MM.1S (cell line): ENCODE data around the gene NPPA.

Experiments
- DNase-seq: peaks from one replicate; pipeline ENCODE4 v3.0.0-alpha.2; 2015
- H2AFZ ChIP-seq: fragments of 300-600 bp; sonication (generic); 2 replicates; pipeline ENCODE4 v1.6.0; 2016; ENCODE audit warnings: antibody characterized with exemption, low read length
- H3F3A ChIP-seq: fragments of 300-600 bp; sonication (generic); 2 replicates; pipeline ENCODE4 v1.6.1; 2016; ENCODE audit warnings: mild to moderate bottlenecking, antibody characterized with exemption, low read length, moderate library complexity, mixed read lengths; ENCODE audit not compliant: insufficient read depth
- H3K27ac ChIP-seq: fragments of 300-600 bp; sonication (generic); 2 replicates; pipeline ENCODE4 v1.5.1; 2016; ENCODE audit warnings: mild to moderate bottlenecking, low read length
- H3K27me3 ChIP-seq: fragments of 300-600 bp; sonication (generic); replicated peaks from 2 replicates; pipeline ENCODE4 v1.6.0; 2016; ENCODE audit warnings: low read length; ENCODE audit not compliant: insufficient read depth
- H3K36me3 ChIP-seq: fragments of 300-600 bp; sonication (generic); replicated peaks from 2 replicates; pipeline ENCODE4 v1.6.1; 2016; ENCODE audit warnings: mild to moderate bottlenecking, low read length, mixed read lengths; ENCODE audit not compliant: insufficient read depth
- H3K4me1 ChIP-seq: fragments of 300-600 bp; sonication (generic); 2 replicates; pipeline ENCODE4 v1.6.1; 2016; ENCODE audit warnings: low read length, mixed read lengths
- H3K4me2 ChIP-seq: fragments of 300-600 bp; sonication (generic); 2 replicates; pipeline ENCODE4 v1.6.0; 2016; ENCODE audit warnings: low read depth, low read length
- H3K4me3 ChIP-seq: fragments of 300-600 bp; sonication (generic); 2 replicates; pipeline ENCODE4 v1.5.1; 2016; ENCODE audit warnings: low read length, mixed read lengths
- H3K79me2 ChIP-seq: fragments of 300-600 bp; sonication (generic); 2 replicates; pipeline ENCODE4 v1.6.1; 2016; ENCODE audit warnings: mixed run types, low read length, mixed read lengths
- H3K9ac ChIP-seq: fragments of 300-600 bp; sonication (generic); 2 replicates; pipeline ENCODE4 v1.6.1; 2016; ENCODE audit warnings: low read length, mixed read lengths
- H3K9me2 ChIP-seq: fragments of 300-600 bp; sonication (generic); replicated peaks from 2 replicates; pipeline ENCODE4 v1.6.1; 2016; ENCODE audit warnings: mild to moderate bottlenecking, low read length, mixed read lengths; ENCODE audit not compliant: insufficient read depth
- H3K9me3 ChIP-seq: fragments of 300-600 bp; sonication (generic); replicated peaks from 2 replicates; pipeline ENCODE4 v1.6.1; 2016; ENCODE audit warnings: mild to moderate bottlenecking, low read length, mixed read lengths; ENCODE audit not compliant: insufficient read depth
- H4K20me1 ChIP-seq: fragments of 300-600 bp; sonication (generic); 2 replicates; pipeline ENCODE4 v1.6.1; 2016; ENCODE audit warnings: mild to moderate bottlenecking, low read length, moderate library complexity, mixed read lengths; ENCODE audit not compliant: insufficient read depth
- EZH2 ChIP-seq: fragments of 300-600 bp; sonication (generic); optimal IDR thresholded peaks from 2 replicates; pipeline ENCODE3; 2017; ENCODE audit warnings: low read depth, mild to moderate bottlenecking, antibody characterized with exemption, low read length, mixed read lengths
- EZH2phosphoT487 ChIP-seq: fragments of 300-600 bp; sonication (generic); IDR thresholded peaks from 2 replicates; pipeline ENCODE4 v1.6.1; 2018; ENCODE audit warnings: antibody characterized with exemption, low read length
- TF ChIP-seq, protein P1 (sequence below): fragments of 300-600 bp; sonication (generic); IDR thresholded peaks from 2 replicates; pipeline ENCODE4 v1.5.1; 2016; ENCODE audit warnings: antibody characterized with exemption, low read length, mixed read lengths

NPPA gene

DNA sequence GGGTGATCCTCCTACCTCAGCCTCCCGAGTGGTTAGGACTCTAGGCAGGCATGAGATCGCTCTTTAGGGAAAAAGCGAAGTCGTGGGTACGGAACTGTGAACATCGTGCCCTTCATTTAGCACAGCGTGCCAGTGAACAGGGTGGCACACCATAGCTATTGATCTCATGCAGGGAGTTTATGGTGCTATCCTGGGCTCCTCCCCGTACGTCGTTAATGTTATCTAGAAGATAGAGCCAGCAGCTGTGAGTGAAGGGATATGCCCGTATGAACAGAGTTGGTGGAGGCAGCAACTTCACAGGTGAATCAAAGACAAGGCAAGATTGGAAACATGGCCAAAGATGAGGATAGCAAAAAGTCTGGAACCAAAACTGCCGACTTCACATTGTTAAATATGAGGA is 30.4 kb downstream of the NPPA start:
- H3K27ac ChIP-seq, result no peak overlapping the region
- no peak overlapping the region for H3K9ac ChIP-seq
- no peaks in the 10 kb centered on the region for H3K4me1 ChIP-seq
- H3K4me3 ChIP-seq, result no peak overlapping the region
- DNase-seq, result no peak
- H3K9me2 ChIP-seq, result no peaks in the 10 kb centered on the region
- no peaks in the 10 kb centered on the region for H3K9me3 ChIP-seq
- no peaks in the 10 kb centered on the region for H3K27me3 ChIP-seq
- H3K79me2 ChIP-seq, result no peaks in the 10 kb centered on the region; the same call in 1 of the 2 replicates
- peaks cover 9% of the 10 kb centered on the region for H3K36me3 ChIP-seq
- no peak overlapping the region for H2AFZ ChIP-seq
- TF ChIP-seq, protein P1, sequence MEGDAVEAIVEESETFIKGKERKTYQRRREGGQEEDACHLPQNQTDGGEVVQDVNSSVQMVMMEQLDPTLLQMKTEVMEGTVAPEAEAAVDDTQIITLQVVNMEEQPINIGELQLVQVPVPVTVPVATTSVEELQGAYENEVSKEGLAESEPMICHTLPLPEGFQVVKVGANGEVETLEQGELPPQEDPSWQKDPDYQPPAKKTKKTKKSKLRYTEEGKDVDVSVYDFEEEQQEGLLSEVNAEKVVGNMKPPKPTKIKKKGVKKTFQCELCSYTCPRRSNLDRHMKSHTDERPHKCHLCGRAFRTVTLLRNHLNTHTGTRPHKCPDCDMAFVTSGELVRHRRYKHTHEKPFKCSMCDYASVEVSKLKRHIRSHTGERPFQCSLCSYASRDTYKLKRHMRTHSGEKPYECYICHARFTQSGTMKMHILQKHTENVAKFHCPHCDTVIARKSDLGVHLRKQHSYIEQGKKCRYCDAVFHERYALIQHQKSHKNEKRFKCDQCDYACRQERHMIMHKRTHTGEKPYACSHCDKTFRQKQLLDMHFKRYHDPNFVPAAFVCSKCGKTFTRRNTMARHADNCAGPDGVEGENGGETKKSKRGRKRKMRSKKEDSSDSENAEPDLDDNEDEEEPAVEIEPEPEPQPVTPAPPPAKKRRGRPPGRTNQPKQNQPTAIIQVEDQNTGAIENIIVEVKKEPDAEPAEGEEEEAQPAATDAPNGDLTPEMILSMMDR, result no peak
- TF ChIP-seq EZH2phosphoT487 (no peak), EZH2 (no peak)
- H3F3A ChIP-seq, result no peaks in the 10 kb centered on the region
- H3K4me2 ChIP-seq, result no peak overlapping the region
- no peaks in the 10 kb centered on the region for H4K20me1 ChIP-seq

DNA sequence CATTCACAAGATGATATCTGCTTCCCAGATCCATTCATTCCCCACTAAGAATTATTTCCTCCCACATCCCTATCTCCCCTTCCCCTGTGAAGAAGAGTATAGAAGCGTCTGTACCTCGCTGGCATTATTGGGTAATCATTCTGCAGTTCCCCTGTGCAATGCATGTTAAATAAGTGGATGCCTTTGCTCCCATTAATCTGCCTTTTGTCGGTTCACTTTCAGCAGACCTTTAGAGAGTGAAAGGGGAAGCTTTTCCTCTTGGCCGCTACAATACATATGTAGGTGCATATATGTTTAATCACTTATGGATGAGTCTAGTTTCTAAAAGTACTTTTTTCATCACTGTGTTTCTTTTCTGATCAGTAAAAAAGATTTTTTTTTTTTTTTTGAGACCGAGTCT is 34.6 kb downstream of the NPPA start:
- Histone ChIP-seq H3K9ac (no peak overlapping the region), H3K27ac (no peak overlapping the region), H3K9me2 (no peaks in the 10 kb centered on the region), H4K20me1 (no peaks in the 10 kb centered on the region), H3K79me2 (peaks cover 10% of the 10 kb centered on the region), H3K27me3 (no peaks in the 10 kb centered on the region), H3K36me3 (peaks cover 9% of the 10 kb centered on the region), H3K4me1 (no peaks in the 10 kb centered on the region), H3F3A (no peaks in the 10 kb centered on the region), H2AFZ (no peak overlapping the region), H3K9me3 (no peaks in the 10 kb centered on the region), H3K4me3 (no peak overlapping the region), H3K4me2 (no peak overlapping the region)
- TF ChIP-seq, protein P1, result no peak
- no peak for TF ChIP-seq EZH2phosphoT487
- no peak for TF ChIP-seq EZH2
- DNase-seq, result no peak

DNA sequence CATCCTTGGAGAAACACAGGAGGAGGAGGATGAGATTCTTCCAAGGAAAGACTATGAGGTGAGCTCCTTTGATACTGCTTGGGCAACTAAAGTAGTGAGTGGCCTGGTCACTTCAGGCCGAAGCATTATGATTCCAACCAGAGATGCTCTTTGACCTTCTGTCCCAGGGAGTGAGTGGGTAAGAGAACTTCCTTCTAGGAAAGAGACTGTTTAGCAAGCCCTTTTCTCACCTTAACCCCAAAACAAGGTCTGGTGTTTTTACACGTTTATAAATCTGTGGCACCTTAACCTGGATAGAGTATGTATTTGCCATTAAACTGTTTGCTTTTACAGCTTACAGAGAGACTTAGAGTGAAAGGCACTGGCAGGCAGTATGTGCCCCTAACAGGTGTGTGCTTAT is 40.5 kb downstream of the NPPA start:
- H3K27ac ChIP-seq, result peak overlapping the region; percentile 62; the same call in 1 of the 2 replicates
- H3K4me1 ChIP-seq, result peaks cover 28% of the 10 kb centered on the region
- no peaks in the 10 kb centered on the region for H3K36me3 ChIP-seq

More for the DNA sequence above, 40.5 kb downstream of the NPPA start:
- Histone ChIP-seq H3K9me3 (no peaks in the 10 kb centered on the region), H4K20me1 (no peaks in the 10 kb centered on the region), H3K9me2 (no peaks in the 10 kb centered on the region), H3K27me3 (no peaks in the 10 kb centered on the region), H3K4me3 (peak overlapping the region; percentile 72), H2AFZ (0 out of 2 replicates have a peak overlapping the region, but pooled peaks have one; percentile 64), H3K79me2 (peaks cover 55% of the 10 kb centered on the region), H3K9ac (peak overlapping the region; percentile 69; the same call in 1 of the 2 replicates), H3F3A (peaks cover 26% of the 10 kb centered on the region), H3K4me2 (peak overlapping the region; percentile 95)
- DNase-seq, result no peak
- TF ChIP-seq, protein P1, result no peak
- no peak for TF ChIP-seq EZH2
- TF ChIP-seq EZH2phosphoT487, result no peak
